ENCODE results near the gene XPNPEP2.

Gene XPNPEP2

DNA sequence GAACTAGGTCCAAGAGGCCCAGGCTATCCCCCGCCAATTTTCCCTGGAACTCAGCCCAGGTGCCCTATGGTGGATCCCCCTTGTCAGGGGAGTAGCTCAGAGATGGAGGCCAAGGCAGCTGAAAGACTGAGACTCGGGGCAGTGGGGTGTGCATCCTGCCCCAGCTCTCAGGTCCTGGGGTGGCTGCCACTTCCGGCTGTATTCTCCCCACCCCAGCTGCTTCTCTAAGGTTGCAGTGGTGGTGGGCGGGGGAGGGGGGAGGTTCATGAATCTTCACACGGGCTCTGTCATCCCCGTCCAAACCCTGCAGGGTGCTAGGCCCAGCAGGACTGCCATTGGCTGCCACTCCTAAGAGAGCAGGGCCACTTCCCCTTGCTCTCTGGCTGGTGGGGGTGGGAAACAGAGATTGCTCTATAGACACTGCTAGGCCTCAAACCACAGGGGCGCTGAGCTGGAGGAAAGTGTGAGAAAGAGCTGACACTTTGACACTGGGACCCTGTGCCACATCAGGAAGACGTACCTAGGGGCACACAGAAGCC lies 42.4 kb downstream of the XPNPEP2 start:
- no peak for DNase-seq

DNA sequence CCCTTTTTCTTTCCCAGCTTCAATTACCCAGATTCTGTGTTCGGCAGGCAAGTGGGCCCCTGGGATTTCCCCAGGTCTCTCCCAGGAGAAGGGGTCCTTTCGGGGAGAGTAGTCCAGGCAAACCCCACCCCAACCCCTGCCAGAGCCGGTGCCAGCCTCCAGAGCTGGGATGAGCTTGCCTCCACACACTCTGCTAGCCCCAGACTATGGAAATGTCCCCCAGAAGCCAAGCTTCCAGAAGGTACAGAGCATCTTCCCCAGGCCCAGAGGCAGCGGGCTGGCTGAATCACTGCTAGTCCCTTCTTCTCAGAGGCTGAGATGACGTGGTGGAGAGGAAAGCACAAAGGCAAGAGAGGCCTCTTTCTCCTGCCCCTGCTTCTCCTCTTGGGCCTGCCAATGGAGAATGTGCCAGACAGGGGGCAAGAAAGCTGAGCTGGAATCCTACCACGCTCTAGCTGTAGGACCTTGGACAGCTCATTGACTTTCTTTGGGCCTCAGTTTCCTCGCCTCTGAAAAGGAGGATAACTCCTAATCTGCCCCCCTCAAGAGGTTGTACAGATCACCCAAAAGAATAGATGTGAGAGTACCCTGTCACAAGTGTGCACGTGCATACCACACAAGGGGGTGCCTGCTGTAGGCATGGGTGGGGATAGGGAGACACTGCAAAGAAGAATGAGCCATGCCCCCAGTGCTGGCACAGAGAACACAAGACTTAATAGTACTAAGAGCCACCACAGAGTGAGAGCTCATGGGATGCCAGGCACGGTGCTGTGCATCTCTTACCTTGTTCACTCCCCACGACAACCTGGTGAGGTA lies 43.1 kb downstream of the XPNPEP2 start:
- DNase-seq: no peak

DNA sequence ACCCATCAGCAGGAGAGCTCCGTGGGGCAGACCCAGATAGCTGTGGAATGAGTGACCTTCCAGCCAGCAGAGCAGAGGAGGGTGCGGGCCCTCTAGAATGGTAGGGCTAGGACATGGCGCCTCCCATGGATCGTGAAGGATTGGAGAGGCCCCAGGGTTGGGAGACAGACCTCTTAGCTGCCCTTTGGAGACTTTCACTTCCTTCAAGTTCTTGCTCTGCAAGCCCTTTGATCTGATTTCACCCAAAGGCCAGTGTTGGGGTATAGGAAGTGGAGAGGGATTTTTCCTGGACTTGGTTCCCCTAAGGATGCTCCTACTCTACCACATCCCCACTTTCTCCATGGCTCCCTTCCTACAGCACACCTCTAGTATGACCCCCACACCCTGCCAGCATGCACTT lies 43.9 kb downstream of the XPNPEP2 start:
- DNase-seq: no peak

DNA sequence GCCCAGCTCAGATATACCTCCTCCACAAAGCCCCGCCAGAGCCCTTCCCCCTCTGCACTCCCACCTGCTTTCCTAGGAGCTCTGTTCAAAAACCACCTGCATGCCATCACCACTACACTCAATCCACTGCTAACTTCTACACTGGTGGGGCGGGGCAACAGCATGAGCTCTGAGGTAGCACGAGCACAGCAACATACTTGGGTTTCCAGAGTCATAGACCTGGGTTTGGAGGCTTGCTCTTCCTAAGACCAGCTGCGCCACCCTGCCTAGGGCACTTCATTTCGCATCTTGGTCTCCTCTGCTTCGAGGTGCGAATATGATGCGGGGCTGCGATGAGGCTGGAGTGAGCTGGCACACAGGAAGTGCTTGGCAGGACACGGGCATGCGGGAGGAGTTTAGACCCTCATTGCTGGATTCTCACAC lies 44.5 kb downstream of the XPNPEP2 start:
- no peak for DNase-seq

- no peak for DNase-seq
Observed at GRCh38 chrX:129784371-129784770, 45.6 kb downstream of the XPNPEP2 start.

GRCh38 chrX:129785160-129785947 lies 46.6 kb downstream of the XPNPEP2 start:
- no peak for DNase-seq

- no peak for DNase-seq
Observed at GRCh38 chrX:129786210-129786651, 47.5 kb downstream of the XPNPEP2 start.

- no peak for DNase-seq
Observed at GRCh38 chrX:129787336-129788055, 48.7 kb downstream of the XPNPEP2 start.

DNA sequence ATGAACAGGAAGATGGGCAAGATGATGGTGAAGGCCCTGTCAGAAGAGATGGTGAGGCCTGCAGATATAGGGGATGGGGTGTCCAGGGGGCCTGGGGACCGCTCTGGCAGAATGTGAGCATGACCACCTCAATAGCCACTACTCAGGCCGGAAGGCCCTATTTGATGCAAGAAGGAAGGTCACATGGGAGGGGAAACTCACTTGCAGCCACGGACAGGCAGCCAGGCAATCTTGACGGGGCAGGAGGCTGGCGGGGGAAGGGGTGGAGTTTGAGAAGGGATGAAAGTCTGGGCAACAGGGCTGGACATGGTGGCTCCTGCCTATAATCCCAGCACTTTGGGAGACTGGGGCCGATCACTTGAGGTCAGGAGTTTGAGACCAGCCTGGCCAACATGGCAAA lies 49.7 kb downstream of the XPNPEP2 start:
- no peak for DNase-seq

- no peak for DNase-seq
Observed at GRCh38 chrX:129790146-129790545, 51.4 kb downstream of the XPNPEP2 start.

DNA sequence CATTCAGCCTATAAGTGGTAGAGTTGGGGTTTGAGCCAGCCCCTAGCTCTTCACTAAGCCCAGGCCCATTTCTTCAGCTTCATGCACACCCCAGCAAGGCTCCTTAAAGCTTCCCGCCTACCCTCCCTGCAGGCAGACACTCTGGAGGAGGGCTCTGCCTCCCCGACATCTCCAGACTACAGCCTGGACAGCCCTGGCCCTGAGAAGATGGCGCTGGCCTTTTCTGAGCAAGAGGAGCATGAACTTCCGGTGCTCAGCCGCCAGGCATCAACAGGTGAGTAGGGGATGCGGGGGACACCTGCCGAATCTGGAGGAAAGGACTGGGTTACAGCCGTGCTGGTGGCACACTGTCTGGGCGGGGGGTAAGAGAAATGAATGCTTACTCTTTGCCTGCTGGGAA lies 52.0 kb downstream of the XPNPEP2 start:
- no peak for DNase-seq

DNA sequence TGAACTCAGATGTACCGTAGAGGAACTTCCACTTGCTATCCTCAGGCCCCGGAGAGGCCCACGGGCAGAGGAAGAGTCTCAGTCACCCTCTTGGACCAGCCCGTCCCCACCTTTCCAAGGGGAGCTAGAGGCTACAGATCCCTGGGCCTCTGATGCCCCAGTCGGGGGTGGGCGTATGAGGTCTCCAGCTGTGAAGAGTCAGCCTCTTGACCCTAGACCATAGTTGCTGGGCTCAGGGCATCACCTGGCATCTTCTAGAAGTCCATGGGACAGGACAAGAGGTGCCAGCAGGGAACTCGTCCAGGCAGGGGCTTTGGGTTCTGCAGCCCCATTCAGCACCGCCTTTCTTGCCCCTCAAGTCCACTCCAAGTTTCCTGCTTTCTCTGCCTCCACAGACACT lies 52.6 kb downstream of the XPNPEP2 start:
- DNase-seq: no peak

DNA sequence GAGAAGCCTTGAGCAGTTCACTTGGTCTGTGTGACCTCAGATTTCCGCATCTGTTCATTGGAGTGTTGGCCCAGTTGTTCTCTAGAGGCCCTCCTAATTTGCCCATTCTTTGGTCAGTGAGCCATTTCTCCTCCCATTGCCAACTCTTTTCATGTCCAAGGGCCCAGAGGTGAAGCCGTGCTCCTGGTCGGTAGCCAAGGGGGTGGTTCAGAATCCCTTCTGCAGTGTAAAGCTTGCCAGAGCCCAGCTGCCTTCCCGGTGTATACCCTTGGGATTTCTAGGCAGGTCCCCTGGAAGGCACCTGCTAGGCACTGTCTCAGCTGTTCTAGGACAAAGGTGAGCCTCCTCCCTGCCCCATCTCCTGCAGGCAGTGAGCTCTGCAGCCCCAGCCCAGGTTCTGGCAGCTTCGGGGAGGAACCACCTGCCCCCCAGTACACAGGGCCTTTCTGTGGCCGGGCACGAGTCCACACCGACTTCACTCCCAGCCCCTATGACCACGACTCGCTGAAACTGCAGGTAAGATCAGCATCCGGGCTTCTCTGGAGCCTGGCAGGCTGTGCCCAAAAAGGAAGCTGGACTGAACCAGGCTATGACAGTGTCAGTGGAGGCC lies 53.3 kb downstream of the XPNPEP2 start:
- DNase-seq: peak; percentile 82

DNA sequence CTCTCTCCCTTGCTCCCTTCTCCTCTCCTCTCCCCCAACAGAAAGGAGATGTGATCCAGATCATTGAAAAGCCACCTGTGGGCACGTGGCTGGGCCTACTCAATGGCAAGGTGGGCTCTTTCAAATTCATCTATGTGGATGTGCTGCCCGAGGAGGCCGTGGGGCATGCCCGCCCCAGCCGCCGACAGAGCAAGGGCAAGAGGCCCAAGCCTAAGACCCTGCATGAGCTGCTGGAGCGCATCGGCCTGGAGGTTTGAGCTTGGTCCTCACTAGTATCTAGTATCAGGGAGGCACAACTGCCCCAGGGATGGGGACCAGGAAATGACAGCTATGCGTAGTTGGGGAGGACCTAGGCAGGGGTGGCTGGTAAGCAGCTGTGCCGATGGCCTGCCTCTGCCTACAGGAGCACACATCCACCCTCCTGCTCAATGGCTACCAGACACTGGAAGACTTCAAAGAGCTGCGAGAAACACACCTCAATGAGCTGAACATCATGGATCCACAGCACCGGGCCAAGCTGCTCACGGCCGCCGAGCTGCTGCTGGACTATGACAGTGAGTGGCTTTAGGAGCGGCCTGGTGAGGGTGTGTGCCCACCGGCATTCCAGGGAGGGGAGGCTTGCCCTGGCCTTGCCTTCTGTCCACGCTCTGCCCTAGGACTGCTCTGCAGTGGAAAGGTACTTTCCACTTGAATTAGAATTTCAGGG lies 54.0 kb downstream of the XPNPEP2 start:
- DNase-seq: no peak

DNA sequence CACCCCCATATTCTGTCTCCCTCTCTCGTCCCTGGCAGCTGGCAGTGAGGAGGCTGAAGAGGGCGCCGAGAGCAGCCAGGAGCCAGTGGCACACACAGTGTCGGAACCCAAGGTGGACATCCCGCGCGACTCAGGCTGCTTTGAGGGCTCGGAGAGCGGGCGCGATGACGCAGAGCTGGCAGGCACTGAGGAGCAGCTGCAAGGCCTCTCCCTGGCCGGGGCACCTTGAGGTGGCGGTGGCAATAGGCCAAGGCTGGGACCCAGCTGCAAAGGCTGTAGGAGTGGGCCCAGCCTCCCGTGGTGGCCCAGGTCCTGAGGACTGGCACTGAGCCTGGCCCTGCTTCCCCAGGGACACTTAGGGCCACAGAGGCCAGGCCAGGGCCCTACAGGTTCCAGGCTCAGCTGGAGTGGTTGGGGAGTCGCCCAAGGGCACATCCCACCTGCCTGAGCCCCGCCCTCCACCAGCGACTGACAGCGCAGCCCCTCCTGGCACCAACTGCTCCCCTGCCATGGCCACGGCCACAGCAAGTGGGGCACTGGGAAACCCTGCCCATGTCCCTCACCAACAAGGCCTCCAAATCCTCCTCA lies 54.9 kb downstream of the XPNPEP2 start:
- peak; percentile 84 for DNase-seq

DNA sequence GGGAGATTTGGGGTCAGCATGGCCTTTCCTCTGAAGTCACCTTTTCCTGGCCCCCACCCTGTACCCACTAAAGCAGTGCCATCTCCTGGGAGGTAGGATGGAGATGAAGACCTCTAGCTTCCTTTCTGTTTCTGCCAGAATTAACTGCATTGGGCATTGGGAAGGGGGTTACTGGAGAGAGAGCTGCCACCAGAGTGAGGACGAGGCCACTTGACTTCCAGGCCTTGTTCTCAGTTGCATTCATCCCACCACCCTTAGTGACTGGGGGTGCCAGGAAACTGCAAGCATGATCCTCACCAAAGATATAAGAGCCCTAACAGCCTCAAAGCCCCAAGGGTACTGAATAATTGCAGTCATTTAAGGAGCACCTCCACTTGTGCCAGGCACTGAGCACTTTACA lies 56.8 kb downstream of the XPNPEP2 start:
- DNase-seq: no peak

DNA sequence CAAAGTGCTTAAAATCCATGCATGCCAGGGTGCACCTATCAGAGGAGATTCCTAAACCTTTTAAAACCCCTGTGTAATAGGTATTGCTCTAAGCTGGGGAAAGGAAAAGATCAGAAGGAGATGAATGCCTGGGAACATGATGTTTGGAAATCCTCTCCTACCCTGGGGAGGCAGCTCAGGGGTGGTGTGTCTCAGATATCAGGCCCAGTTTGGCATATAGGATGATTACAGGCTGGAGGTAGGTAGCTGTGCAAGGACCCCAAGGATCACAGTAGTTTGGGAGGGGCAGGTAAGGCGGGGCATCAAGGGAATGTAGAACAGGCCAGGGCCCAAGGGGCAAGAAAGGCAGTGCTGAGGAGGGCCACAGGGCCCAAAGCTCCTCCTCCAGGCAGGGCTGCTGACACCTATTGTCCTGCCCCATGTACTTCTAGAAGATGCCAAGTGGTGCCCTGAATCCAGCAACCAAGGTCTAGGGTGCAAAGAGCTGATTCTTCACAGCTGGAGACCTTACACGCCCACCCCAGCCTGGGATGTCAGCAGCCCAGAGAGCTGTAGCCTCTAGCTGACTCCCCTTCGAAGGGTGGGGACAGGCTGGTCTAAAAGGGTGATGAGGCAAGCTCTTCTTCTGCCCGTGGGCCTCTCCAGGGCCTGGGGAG lies 58.6 kb downstream of the XPNPEP2 start:
- DNase-seq: no peak

DNA sequence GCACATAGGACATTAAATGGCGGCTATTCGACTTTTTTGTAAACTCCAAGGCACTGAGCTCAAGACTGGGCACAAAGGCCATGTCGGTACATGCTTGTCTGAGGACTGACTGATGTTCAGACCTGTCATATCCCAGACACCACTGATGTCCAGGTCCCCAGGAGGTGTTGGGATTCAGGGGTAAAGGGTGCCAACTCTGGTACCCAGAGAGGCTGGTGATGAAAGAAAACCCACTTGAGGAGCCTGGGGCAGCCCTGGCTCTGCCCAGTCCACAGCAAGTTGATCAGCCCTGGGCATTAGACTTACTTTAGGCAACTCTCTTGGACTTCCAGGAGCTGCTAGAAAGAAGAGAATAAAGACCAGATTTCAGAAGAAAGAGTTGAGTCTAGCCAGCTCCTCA lies 59.7 kb downstream of the XPNPEP2 start:
- DNase-seq: no peak

- no peak for DNase-seq
Observed at GRCh38 chrX:129798888-129799287, 60.1 kb downstream of the XPNPEP2 start.

- DNase-seq: no peak
Observed at GRCh38 chrX:129800186-129800585, 61.4 kb downstream of the XPNPEP2 start.

DNA sequence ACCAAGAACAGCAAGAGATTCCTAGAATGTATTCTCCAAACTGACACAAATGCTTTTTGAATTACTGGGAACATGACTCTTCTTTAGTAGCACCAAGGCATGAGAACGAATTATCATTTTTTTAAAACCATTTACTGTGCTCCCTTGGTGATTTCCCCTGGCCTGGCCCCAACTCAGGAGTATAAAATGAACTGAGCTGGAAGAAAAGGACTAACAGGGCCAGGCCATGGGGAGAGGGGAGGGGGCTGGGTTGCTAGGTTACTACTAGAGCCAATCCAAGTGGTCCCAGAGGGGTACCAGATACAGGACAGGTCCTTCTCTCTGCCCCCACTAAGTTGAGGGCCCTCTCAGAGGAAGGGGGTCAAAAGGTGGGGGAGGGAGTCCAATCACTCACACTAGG lies 64.1 kb downstream of the XPNPEP2 start:
- no peak for DNase-seq
